22Rv1 (cell line): Measurements from ENCODE around the gene SCN11A.

Experiments
- H3K27ac ChIP-seq: fragments of 450-650 bp; 2 replicates; pipeline ENCODE4 v1.5.1; 2017
- CTCF ChIP-seq: fragments of 450-650 bp; IDR thresholded peaks from 2 replicates; pipeline ENCODE4 v1.5.1; 2017; ENCODE audit warnings: mild to moderate bottlenecking
- ZFX ChIP-seq: fragments of 450-650 bp; IDR thresholded peaks from 2 replicates; pipeline ENCODE4 v1.6.1; 2017; ENCODE audit warnings: antibody characterized with exemption, borderline replicate concordance

Gene SCN11A

GRCh38 chr3:39050029-39050428, 1.7 kb downstream of the SCN11A start:
- no peak overlapping the region for H3K27ac ChIP-seq
- TF ChIP-seq CTCF = no peak
- TF ChIP-seq ZFX = no peak

GRCh38 chr3:39038165-39038564, 13.6 kb downstream of the SCN11A start:
- TF ChIP-seq CTCF = no peak
- no peak for TF ChIP-seq ZFX
- no peak overlapping the region for H3K27ac ChIP-seq

- H3K27ac ChIP-seq = no peak overlapping the region
- TF ChIP-seq CTCF (no peak), ZFX (no peak)
Observed at GRCh38 chr3:39029556-39029955, 22.2 kb downstream of the SCN11A start.

GRCh38 chr3:39028546-39028945, 23.2 kb downstream of the SCN11A start:
- H3K27ac ChIP-seq = no peak overlapping the region
- TF ChIP-seq ZFX (no peak), CTCF (no peak)

- TF ChIP-seq ZFX = no peak
- no peak for TF ChIP-seq CTCF
- H3K27ac ChIP-seq = no peak overlapping the region
Observed at GRCh38 chr3:39025222-39025970, 26.3 kb downstream of the SCN11A start.

GRCh38 chr3:39024497-39024896, 27.2 kb downstream of the SCN11A start:
- TF ChIP-seq ZFX (no peak), CTCF (no peak)
- H3K27ac ChIP-seq = no peak overlapping the region

GRCh38 chr3:39022286-39022630, 29.5 kb downstream of the SCN11A start:
- H3K27ac ChIP-seq = no peak overlapping the region

More at GRCh38 chr3:39022286-39022630, 29.5 kb downstream of the SCN11A start:
- no peak for TF ChIP-seq ZFX
- no peak for TF ChIP-seq CTCF
